GM12874 (cell line): ENCODE results near the gene INAFM1.

Source experiments
- CTCF ChIP-seq: IDR thresholded peaks from 2 replicates; pipeline ENCODE4 v1.5.1; 2011; ENCODE audit warnings: low read depth, mild to moderate bottlenecking, control low read depth, low read length, moderate library complexity; ENCODE audit not compliant: insufficient read depth

The INAFM1 gene

DNA sequence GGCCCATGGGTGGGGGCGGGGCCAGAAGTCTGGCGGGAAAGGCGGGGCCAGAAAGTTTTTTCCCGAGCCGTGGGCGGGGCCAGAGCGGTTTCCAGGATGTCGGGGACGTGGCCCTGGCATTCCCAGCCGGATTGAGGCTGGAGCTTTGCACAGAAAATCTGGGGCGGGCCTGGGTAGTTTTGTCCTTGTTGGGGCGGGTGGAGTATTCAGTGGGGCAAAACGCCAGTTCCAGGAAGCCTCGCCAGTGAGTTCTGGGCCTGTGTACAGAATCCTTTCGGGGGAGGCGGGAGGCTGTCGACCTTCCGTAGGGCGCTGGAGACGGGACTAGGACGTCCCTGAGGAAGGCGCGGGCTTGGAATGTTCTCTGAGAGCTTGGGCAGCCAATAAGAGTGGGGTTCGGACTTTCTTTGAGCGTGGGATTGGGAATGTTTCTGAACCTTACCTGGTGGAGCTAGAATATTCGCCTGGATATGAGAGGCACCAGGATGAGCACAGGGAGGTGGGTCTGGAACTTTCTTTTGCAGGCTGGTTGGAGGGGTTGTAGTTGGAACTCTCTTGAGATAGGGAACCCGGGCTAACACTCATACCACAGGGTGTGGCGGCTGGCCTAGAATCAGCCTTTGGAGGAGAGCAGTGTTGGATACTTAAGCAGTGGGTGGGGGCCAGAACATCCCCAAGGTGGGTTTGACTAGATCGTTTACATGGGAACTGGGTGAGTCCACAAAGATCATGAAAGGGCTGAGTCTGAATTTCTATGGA is 17.1 kb upstream of the INAFM1 start:
- no peak for TF ChIP-seq CTCF

- no peak for TF ChIP-seq CTCF
Observed at GRCh38 chr19:47258434-47258833, 16.3 kb upstream of the INAFM1 start.

- no peak for TF ChIP-seq CTCF
Observed at GRCh38 chr19:47258895-47259555, 15.7 kb upstream of the INAFM1 start.

DNA sequence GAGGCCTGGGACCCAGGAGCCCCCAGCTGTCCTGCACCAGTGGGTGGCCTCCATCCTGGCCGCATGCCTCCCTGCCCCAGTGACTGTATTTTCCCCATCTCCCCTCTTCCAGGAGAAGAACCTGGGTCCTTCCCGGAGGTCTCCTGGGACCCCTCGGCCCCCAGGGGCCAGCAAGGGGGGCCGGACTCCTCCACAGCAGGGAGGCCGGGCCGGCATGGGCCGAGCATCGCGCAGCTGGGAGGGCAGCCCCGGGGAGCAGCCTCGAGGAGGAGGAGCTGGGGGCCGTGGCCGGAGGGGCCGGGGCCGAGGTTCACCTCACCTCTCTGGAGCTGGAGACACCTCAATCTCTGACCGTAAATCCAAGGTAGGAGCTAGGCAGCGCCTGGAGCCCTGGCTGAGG is 14.2 kb upstream of the INAFM1 start:
- TF ChIP-seq CTCF: no peak

GRCh38 chr19:47264629-47265028 is 10.1 kb upstream of the INAFM1 start:
- TF ChIP-seq CTCF: no peak

DNA sequence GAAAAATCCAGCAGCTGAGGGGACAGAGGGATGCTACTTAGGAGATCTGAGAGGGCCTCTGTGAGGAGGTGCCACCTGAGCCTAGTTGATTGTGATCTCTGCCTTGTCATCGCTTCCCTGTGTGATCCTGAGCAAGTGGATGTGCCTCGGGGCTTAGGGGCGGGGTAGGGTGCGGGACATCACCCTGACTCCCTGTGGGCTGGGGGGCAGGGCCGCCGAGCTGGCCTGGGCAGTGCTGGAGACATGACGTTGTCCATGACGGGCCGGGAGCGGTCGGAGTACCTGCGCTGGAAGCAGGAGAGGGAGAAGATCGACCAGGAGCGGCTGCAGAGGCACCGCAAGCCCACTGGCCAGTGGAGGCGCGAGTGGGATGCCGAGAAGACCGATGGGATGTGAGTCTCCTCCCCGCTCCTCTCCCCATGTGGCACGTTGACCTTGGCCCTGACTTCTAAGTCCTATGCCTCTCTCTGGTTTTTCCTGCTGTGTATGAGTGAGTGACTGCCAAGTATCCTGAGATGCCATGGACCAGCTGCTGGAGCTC is 8.2 kb upstream of the INAFM1 start:
- no peak for TF ChIP-seq CTCF

- no peak for TF ChIP-seq CTCF
Observed at GRCh38 chr19:47267350-47267759, 7.3 kb upstream of the INAFM1 start.
